OCI-LY1 (cell line): ENCODE results near the gene HSPA4.
"Not testable (repeated sequence)": the region's sequence is repeated elsewhere in the genome, so short reads cannot be mapped to it uniquely, and the experiment has no call there.

ENCODE experiments used
- CTCF ChIP-seq: fragments of 200-600 bp; sonication (generic), shearing (Covaris generic); IDR thresholded peaks from 2 replicates; pipeline ENCODE4 v1.5.1; 2017; ENCODE audit warnings: mild to moderate bottlenecking, antibody characterized with exemption, low read length, moderate library complexity, mixed read lengths
- EZH2 ChIP-seq: fragments of 200-600 bp; sonication (generic), shearing (Covaris generic); IDR thresholded peaks from 2 replicates; pipeline ENCODE4 v1.8.0; 2017; ENCODE audit warnings: borderline replicate concordance, mixed run types, mild to moderate bottlenecking, antibody characterized with exemption, low read length, moderate library complexity, mixed read lengths

- TF ChIP-seq CTCF, EZH2: not testable (repeated sequence)
Measured at GRCh38 chr5:133019471-133019870, 32.3 kb upstream of the HSPA4 start.
